HK-2 (cell line): Measurements from ENCODE around the gene SERPINB10.
"Not testable (repeated sequence)": the region's sequence is repeated elsewhere in the genome, so short reads cannot be mapped to it uniquely, and the experiment has no call there.

Experiments used
- DNase-seq: peaks from one replicate; pipeline ENCODE4 v3.0.0-alpha.2; 2018; ENCODE audit not compliant: unreplicated experiment

The SERPINB10 gene

GRCh38 chr18:63890950-63891304 is 16.8 kb upstream of the SERPINB10 start:
- no peak for DNase-seq

- no peak for DNase-seq
These were observed 15.2 kb upstream of the SERPINB10 start for GRCh38 chr18:63892566-63892965.

- DNase-seq, result no peak
These were observed 13.5 kb upstream of the SERPINB10 start for GRCh38 chr18:63894106-63894772.

- no peak for DNase-seq
These were observed 12.6 kb upstream of the SERPINB10 start for GRCh38 chr18:63895190-63895589.

- DNase-seq, result no peak
These were observed 10.7 kb upstream of the SERPINB10 start for GRCh38 chr18:63897072-63897471.

- DNase-seq, result no peak
These were observed 8.6 kb upstream of the SERPINB10 start for GRCh38 chr18:63899206-63899605.

GRCh38 chr18:63903851-63904570 is 3.7 kb upstream of the SERPINB10 start:
- no peak for DNase-seq

- no peak for DNase-seq
These were observed 3.1 kb upstream of the SERPINB10 start for GRCh38 chr18:63904694-63905093.

GRCh38 chr18:63905361-63905760 is 2.4 kb upstream of the SERPINB10 start:
- DNase-seq, result no peak

- DNase-seq, result no peak
These were observed 1.7 kb upstream of the SERPINB10 start for GRCh38 chr18:63906056-63906455.

GRCh38 chr18:63908858-63909257 is 1.1 kb downstream of the SERPINB10 start:
- DNase-seq, result no peak

- DNase-seq, result no peak
These were observed 2.1 kb downstream of the SERPINB10 start for GRCh38 chr18:63909870-63910269.

GRCh38 chr18:63917817-63918216 is 10.1 kb downstream of the SERPINB10 start:
- DNase-seq, result no peak

- no peak for DNase-seq
These were observed 14.3 kb downstream of the SERPINB10 start for GRCh38 chr18:63922049-63922448.

GRCh38 chr18:63924551-63924950 is 16.8 kb downstream of the SERPINB10 start:
- no peak for DNase-seq

- DNase-seq, result no peak
These were observed 20.6 kb downstream of the SERPINB10 start for GRCh38 chr18:63928331-63928730.

- DNase-seq, result not testable (repeated sequence)
These were observed 21.6 kb downstream of the SERPINB10 start for GRCh38 chr18:63929369-63929768.

GRCh38 chr18:63930773-63931354 is 23.1 kb downstream of the SERPINB10 start:
- no peak for DNase-seq

GRCh38 chr18:63936156-63936931 is 28.6 kb downstream of the SERPINB10 start:
- DNase-seq, result peak; percentile 71

- DNase-seq, result no peak
These were observed 29.2 kb downstream of the SERPINB10 start for GRCh38 chr18:63936932-63937393.

GRCh38 chr18:63940008-63940407 is 32.2 kb downstream of the SERPINB10 start:
- DNase-seq, result no peak

GRCh38 chr18:63940543-63941050 is 32.8 kb downstream of the SERPINB10 start:
- DNase-seq, result not testable (repeated sequence)
